ENCODE results near the gene FYN.

FYN gene

GRCh38 chr6:111794300-111794699 is 79.0 kb downstream of the FYN start:
- POLR2A ChIA-PET, result interaction anchor here (0.6 kb wide), 1 partner anchor 919 kb away, joined by 5 read pairs; no protein-coding TSS in a partner anchor
- H3K36me3 ChIP-seq (ENCODE audit: control insufficient read depth in 2 of 2, insufficient read depth in 1 of 2, low read length in 2 of 2), result no peaks in the 10 kb centered on the region
- H3K27ac ChIP-seq (ENCODE audit: extremely low read depth, low read depth, low read length), result no peak overlapping the region
- CTCF ChIA-PET, result no interaction called here
- TF ChIP-seq ZNF585B (tag by site-specific recombination; IDR thresholded peaks at IDR 0.05) (no peak), SALL2 (tag by site-specific recombination; IDR thresholded peaks at IDR 0.05; ENCODE audit: borderline replicate concordance) (no peak), ZNF510 (tag by site-specific recombination; IDR thresholded peaks at IDR 0.05; ENCODE audit: insufficient replicate concordance) (no peak), TCF7L2 (IDR thresholded peaks at IDR 0.05; ENCODE audit: borderline replicate concordance, low read depth, low read length) (no peak), ZNF416 (tag by site-specific recombination; IDR thresholded peaks at IDR 0.05) (no peak), ZNF354C (tag by site-specific recombination; IDR thresholded peaks at IDR 0.05; ENCODE audit: borderline replicate concordance, low read depth) (no peak), ZNF792 (tag by site-specific recombination; IDR thresholded peaks at IDR 0.05) (no peak), ZIC2 (tag by site-specific recombination; IDR thresholded peaks at IDR 0.05) (no peak), ZNF830 (tag by site-specific recombination; IDR thresholded peaks at IDR 0.05; ENCODE audit: low read depth) (no peak), ZSCAN18 (tag by site-specific recombination; IDR thresholded peaks at IDR 0.05) (no peak), ZBTB48 (tag by site-specific recombination; IDR thresholded peaks at IDR 0.05) (no peak), ZNF514 (tag by site-specific recombination; IDR thresholded peaks at IDR 0.05) (no peak), TRIM28 (IDR thresholded peaks at IDR 0.05; ENCODE audit: borderline replicate concordance, low read length) (no peak), OSR2 (tag by site-specific recombination; IDR thresholded peaks at IDR 0.05) (no peak), REPIN1 (tag by site-specific recombination; IDR thresholded peaks at IDR 0.05; ENCODE audit: low read depth) (no peak)
- TF ChIP-seq, protein P1, sequence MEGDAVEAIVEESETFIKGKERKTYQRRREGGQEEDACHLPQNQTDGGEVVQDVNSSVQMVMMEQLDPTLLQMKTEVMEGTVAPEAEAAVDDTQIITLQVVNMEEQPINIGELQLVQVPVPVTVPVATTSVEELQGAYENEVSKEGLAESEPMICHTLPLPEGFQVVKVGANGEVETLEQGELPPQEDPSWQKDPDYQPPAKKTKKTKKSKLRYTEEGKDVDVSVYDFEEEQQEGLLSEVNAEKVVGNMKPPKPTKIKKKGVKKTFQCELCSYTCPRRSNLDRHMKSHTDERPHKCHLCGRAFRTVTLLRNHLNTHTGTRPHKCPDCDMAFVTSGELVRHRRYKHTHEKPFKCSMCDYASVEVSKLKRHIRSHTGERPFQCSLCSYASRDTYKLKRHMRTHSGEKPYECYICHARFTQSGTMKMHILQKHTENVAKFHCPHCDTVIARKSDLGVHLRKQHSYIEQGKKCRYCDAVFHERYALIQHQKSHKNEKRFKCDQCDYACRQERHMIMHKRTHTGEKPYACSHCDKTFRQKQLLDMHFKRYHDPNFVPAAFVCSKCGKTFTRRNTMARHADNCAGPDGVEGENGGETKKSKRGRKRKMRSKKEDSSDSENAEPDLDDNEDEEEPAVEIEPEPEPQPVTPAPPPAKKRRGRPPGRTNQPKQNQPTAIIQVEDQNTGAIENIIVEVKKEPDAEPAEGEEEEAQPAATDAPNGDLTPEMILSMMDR (tag by site-specific recombination; IDR thresholded peaks at IDR 0.05), result no peak
- no peak overlapping the region for H3K4me3 ChIP-seq (ENCODE audit: low read depth, low read length)
- H3K4me1 ChIP-seq (ENCODE audit: control insufficient read depth, insufficient read depth, low read length), result peaks cover 8% of the 10 kb centered on the region
- no peaks in the 10 kb centered on the region for H3K9me3 ChIP-seq (ENCODE audit: control insufficient read depth, insufficient read depth, low read depth, low read length)

- TF ChIP-seq ZNF214 (tag by site-specific recombination; IDR thresholded peaks at IDR 0.05; ENCODE audit: borderline replicate concordance) (no peak), ZNF335 (tag by site-specific recombination; conservative IDR thresholded peaks at IDR 0.05) (0 out of 2 replicates have a peak, but pooled peaks have one; percentile 14)
- Histone ChIP-seq H3K36me3 (ENCODE audit: control insufficient read depth in 2 of 2, insufficient read depth in 1 of 2, low read length in 2 of 2) (no peaks in the 10 kb centered on the region), H3K9me3 (ENCODE audit: control insufficient read depth, insufficient read depth, low read depth, low read length) (no peaks in the 10 kb centered on the region), H3K4me1 (ENCODE audit: control insufficient read depth, insufficient read depth, low read length) (peaks cover 11% of the 10 kb centered on the region), H3K27ac (ENCODE audit: extremely low read depth, low read depth, low read length) (no peak overlapping the region), H3K4me3 (ENCODE audit: low read depth, low read length) (no peak overlapping the region)
- ChIA-PET CTCF (interaction anchor here (1.0 to 1.2 kb wide), 2 partner anchors 158 to 214 kb away, joined by 3 to 5 read pairs; no protein-coding TSS in a partner anchor), POLR2A (no interaction called here)
Measured at GRCh38 chr6:111793711-111794111, 79.5 kb downstream of the FYN start.

DNA sequence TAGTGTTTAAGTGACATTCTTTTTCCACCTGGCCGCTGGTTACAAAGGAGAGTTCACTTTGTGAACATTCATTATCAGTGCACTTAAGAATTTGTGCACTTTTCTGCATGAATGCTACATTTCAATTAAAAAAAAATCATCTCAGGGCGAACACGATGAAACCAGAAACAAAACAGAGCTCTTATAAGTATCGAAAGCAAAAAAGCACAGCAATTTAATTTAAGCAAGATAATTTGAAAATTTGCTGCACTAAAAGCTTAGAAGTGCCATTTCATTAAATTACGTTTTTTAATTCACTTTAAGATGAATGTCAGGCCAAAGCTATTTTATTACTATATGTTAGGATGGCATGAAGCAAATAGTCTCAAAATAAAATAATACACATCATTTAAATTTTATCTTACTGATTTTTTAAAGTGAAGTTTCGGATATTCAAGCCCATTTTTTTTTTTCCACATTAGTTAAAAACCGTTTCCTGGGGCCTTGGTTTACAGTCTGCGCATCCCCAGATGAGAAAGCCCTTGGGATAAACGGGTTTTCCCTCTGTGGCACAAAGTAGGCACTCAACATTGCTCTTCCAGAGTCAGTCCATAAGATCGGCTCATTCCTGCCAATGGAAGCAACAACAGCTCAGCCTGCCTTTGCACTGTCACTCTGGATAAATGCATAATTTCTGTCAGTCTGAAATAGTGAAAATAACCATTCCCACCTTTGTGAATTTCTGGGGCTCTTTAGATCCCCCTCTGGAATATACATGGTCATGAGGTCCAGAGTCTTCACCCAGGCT is 80.1 kb downstream of the FYN start:
- POLR2A ChIA-PET, result no interaction called here
- H3K4me1 ChIP-seq (ENCODE audit: control insufficient read depth, insufficient read depth, low read length), result peaks cover 11% of the 10 kb centered on the region
- no peak overlapping the region for H3K4me3 ChIP-seq (ENCODE audit: low read depth, low read length)
- CTCF ChIA-PET, result interaction anchor here (0.7 to 1.2 kb wide), 5 partner anchors 10 to 404 kb away, joined by 3 to 6 read pairs (median 3); no protein-coding TSS in a partner anchor
- no peaks in the 10 kb centered on the region for H3K9me3 ChIP-seq (ENCODE audit: control insufficient read depth, insufficient read depth, low read depth, low read length)
- no peak overlapping the region for H3K27ac ChIP-seq (ENCODE audit: extremely low read depth, low read depth, low read length)
- H3K36me3 ChIP-seq (ENCODE audit: control insufficient read depth in 2 of 2, insufficient read depth in 1 of 2, low read length in 2 of 2), result no peaks in the 10 kb centered on the region
- TF ChIP-seq ZSCAN30 (tag by site-specific recombination; IDR thresholded peaks at IDR 0.05) (no peak), ZNF132 (tag by site-specific recombination; IDR thresholded peaks at IDR 0.05; ENCODE audit: borderline replicate concordance) (no peak), ZNF555 (tag by site-specific recombination; conservative IDR thresholded peaks at IDR 0.05) (no peak), ZNF37A (tag by site-specific recombination; IDR thresholded peaks at IDR 0.05) (no peak), ZNF529 (tag by site-specific recombination; IDR thresholded peaks at IDR 0.05; ENCODE audit: insufficient replicate concordance) (no peak)
- TF ChIP-seq, protein P2, sequence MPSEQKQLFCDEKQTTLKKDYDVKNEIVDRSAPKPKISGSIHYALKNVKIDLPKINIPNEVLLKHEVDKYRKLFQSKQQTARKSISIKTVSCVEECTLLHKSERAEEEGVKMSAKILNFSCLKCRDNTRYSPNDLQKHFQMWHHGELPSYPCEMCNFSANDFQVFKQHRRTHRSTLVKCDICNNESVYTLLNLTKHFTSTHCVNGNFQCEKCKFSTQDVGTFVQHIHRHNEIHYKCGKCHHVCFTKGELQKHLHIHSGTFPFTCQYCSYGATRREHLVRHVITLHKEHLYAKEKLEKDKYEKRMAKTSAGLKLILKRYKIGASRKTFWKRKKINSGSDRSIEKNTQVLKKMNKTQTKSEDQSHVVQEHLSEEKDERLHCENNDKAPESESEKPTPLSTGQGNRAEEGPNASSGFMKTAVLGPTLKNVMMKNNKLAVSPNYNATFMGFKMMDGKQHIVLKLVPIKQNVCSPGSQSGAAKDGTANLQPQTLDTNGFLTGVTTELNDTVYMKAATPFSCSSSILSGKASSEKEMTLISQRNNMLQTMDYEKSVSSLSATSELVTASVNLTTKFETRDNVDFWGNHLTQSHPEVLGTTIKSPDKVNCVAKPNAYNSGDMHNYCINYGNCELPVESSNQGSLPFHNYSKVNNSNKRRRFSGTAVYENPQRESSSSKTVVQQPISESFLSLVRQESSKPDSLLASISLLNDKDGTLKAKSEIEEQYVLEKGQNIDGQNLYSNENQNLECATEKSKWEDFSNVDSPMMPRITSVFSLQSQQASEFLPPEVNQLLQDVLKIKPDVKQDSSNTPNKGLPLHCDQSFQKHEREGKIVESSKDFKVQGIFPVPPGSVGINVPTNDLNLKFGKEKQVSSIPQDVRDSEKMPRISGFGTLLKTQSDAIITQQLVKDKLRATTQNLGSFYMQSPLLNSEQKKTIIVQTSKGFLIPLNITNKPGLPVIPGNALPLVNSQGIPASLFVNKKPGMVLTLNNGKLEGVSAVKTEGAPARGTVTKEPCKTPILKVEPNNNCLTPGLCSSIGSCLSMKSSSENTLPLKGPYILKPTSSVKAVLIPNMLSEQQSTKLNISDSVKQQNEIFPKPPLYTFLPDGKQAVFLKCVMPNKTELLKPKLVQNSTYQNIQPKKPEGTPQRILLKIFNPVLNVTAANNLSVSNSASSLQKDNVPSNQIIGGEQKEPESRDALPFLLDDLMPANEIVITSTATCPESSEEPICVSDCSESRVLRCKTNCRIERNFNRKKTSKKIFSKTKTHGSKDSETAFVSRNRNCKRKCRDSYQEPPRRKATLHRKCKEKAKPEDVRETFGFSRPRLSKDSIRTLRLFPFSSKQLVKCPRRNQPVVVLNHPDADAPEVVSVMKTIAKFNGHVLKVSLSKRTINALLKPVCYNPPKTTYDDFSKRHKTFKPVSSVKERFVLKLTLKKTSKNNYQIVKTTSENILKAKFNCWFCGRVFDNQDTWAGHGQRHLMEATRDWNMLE (tag by site-specific recombination; conservative IDR thresholded peaks at IDR 0.05; ENCODE audit: low read depth), result no peak

All from HEK293 (cell line).